Lower lobe of right lung (tissue), 2 donors: ENCODE measurements around the gene TRAPPC12. TPM values are rescaled to one million over a fixed set of nuclear protein-coding genes. Genes with fewer than 3 reads are reported as not detected.

Experiments
- ATAC-seq, 2 donors: fragments of 200-7000 bp; cut with Tn5 transposase; one replicate each; pipeline ENCODE4 v1.9.1; 2020 to 2022; ENCODE audit warnings: mild to moderate bottlenecking in 2 of 2, moderate library complexity in 2 of 2
- DNase-seq: peaks from one replicate; pipeline ENCODE4 v3.0.0-alpha.2; 2020
- H3K27ac ChIP-seq: fragments of 200-600 bp; one replicate; pipeline ENCODE4 v1.8.0; 2022
- H3K27me3 ChIP-seq: fragments of 200-600 bp; one replicate; pipeline ENCODE4 v1.8.0; 2022; ENCODE audit warnings: low read depth
- H3K36me3 ChIP-seq: fragments of 200-600 bp; one replicate; pipeline ENCODE4 v1.8.0; 2022; ENCODE audit warnings: mild to moderate bottlenecking
- H3K4me1 ChIP-seq: fragments of 200-600 bp; one replicate; pipeline ENCODE4 v1.8.0; 2022
- H3K4me3 ChIP-seq: fragments of 200-600 bp; one replicate; pipeline ENCODE4 v1.8.0; 2022; ENCODE audit warnings: mild to moderate bottlenecking
- H3K9me3 ChIP-seq: fragments of 200-600 bp; one replicate; pipeline ENCODE4 v1.8.0; 2022
- intact Hi-C: fragments of 100-400 bp; cut with DNase I; formaldehyde crosslinking; loops from one replicate; pipeline ENCODE4 v1.11.0; 2022
- total RNA-seq: library from RNA; stranded (reverse); fragmentation: NEBNext Ultra II Directional; extraction: Animal tissue kit (Norgen Biotek cat#: 25700); gene quantifications from one replicate; pipeline ENCODE4 v1.2.1, GENCODE V29; 2021
- TF ChIP-seq, protein P1 (sequence below): fragments of 200-600 bp; IDR thresholded peaks from one replicate; pipeline ENCODE4 v1.8.0; 2022; ENCODE audit warnings: antibody characterized with exemption, mild to moderate bottlenecking
- donor health status: DM: no; HTN: yes; CAD: no; lungs with severe emphysema.

The TRAPPC12 gene
- total RNA-seq, 1 donor from 2014 or later: 93.8 TPM

- no peaks in the 10 kb centered on the region for H3K9me3 ChIP-seq
- peak overlapping the region; percentile 100 for H3K27ac ChIP-seq
- peaks cover 15% of the 10 kb centered on the region for H3K36me3 ChIP-seq
- no peaks in the 10 kb centered on the region for H3K27me3 ChIP-seq
- DNase-seq (peak; percentile 98), ATAC-seq (peak; percentile 97)
- H3K4me1 ChIP-seq: peaks cover 41% of the 10 kb centered on the region
- intact Hi-C loops: no loop called here
- H3K4me3 ChIP-seq: peak overlapping the region; percentile 87
- TF ChIP-seq, protein P1, sequence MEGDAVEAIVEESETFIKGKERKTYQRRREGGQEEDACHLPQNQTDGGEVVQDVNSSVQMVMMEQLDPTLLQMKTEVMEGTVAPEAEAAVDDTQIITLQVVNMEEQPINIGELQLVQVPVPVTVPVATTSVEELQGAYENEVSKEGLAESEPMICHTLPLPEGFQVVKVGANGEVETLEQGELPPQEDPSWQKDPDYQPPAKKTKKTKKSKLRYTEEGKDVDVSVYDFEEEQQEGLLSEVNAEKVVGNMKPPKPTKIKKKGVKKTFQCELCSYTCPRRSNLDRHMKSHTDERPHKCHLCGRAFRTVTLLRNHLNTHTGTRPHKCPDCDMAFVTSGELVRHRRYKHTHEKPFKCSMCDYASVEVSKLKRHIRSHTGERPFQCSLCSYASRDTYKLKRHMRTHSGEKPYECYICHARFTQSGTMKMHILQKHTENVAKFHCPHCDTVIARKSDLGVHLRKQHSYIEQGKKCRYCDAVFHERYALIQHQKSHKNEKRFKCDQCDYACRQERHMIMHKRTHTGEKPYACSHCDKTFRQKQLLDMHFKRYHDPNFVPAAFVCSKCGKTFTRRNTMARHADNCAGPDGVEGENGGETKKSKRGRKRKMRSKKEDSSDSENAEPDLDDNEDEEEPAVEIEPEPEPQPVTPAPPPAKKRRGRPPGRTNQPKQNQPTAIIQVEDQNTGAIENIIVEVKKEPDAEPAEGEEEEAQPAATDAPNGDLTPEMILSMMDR: no peak
Measured at GRCh38 chr2:3518496-3519254, 139.2 kb downstream of the TRAPPC12 start.

DNA sequence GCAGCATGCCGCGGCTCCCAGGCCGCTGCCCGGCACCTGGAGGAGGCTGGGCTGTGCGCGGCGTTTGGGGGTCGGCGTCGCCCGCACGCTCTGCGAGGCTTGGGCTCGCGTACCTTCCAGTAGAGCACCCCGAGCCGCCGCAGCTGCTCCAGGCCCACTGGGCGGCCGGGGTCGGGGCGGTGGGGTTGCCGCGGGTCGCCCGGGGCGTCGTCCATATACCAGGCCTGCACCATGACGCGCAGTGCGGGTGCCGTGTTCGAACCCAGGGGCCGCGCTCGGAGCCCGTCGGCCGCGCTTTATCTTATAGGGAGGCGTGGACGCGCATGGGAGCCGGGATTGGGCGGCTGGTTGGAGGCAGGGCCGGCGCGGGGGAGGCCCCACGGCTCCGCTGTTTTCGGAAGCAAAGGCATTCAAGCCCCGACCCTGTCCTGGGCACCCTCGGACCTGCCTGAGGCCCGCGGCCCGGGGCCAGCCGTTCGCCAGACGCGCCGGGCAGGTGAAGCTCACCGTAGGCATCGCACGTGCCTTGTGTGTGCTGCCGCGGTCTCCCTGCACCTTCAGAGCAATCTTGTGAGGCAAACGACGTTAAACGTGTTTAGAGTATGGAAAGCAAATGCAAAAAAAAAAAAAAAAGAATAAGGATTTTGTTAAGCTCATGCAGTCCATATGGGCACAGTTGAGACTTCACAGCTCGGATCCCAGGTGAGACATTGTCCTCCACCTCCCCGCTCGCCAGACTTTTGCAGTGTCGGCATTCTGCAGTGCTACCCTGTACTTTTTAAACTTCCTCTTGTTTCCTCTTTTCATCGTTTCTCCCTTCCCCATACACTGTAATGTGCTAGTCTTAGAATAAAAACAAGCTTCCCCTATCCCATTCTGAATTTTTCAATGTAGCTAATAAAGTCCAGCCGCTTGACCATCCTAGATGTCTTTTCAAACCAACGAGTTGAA is 140.0 kb downstream of the TRAPPC12 start, which contains the start of gene ADI1:
TSS of gene ADI1 (minus strand) at position 277 of the 951 bp plus-strand sequence. CDS start at position 233, 44 bp downstream.
- TF ChIP-seq, protein P1: no peak
- Histone ChIP-seq H3K36me3 (peaks cover 11% of the 10 kb centered on the region), H3K9me3 (no peaks in the 10 kb centered on the region), H3K4me1 (peaks cover 50% of the 10 kb centered on the region), H3K27me3 (no peaks in the 10 kb centered on the region), H3K4me3 (peak within 1 kb of the TSS; percentile 87), H3K27ac (peak within 1 kb of the TSS; percentile 100)
- ATAC-seq (peak; percentile 90 to 92), DNase-seq (peak; percentile 93)
- intact Hi-C loops: no loop called here

GRCh38 chr2:3520591-3520990 is 141.1 kb downstream of the TRAPPC12 start:
- TF ChIP-seq, protein P1: no peak
- ATAC-seq (no peak), DNase-seq (no peak)
- Histone ChIP-seq H3K4me1 (peaks cover 59% of the 10 kb centered on the region), H3K27ac (no peak overlapping the region), H3K9me3 (no peaks in the 10 kb centered on the region), H3K27me3 (no peaks in the 10 kb centered on the region), H3K36me3 (peaks cover 11% of the 10 kb centered on the region), H3K4me3 (peak overlapping the region; percentile 87)
- intact Hi-C loops: no loop called here

- DNase-seq (no peak), ATAC-seq (no peak)
- H3K36me3 ChIP-seq: no peaks in the 10 kb centered on the region
- TF ChIP-seq, protein P1: no peak
- intact Hi-C loops: no loop called here
- H3K27ac ChIP-seq: peak overlapping the region; percentile 53
- H3K4me1 ChIP-seq: peaks cover 52% of the 10 kb centered on the region
- H3K9me3 ChIP-seq: no peaks in the 10 kb centered on the region
- H3K27me3 ChIP-seq: no peaks in the 10 kb centered on the region
- peak overlapping the region; percentile 9 for H3K4me3 ChIP-seq
Measured at GRCh38 chr2:3522961-3523421, 143.5 kb downstream of the TRAPPC12 start.

DNA sequence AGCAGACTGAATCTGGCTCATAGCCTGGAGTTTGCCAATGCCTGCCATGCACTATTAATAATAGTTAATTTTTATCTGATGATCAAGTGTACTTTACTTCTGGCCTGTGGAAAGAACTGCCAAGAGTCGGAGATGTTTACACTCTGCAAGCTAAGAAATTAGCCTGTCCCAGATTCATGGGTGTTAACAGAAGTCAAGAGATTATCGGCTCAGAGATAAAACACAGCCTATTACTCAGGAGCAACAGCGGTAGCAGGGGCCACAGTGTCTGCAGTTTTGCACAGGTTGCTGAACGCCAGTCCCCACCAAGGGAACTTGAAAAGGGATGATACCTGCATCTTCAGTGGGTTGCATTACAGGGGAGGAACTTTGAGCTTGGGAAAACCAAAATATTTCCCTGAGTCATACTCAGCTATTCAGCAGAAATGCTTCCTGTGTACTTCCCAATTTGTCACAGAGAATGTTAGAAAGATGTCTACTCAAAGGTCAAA is 144.1 kb downstream of the TRAPPC12 start:
- DNase-seq: no peak
- intact Hi-C loops: no loop called here
- H3K9me3 ChIP-seq: no peaks in the 10 kb centered on the region
- no peak for ATAC-seq
- H3K27me3 ChIP-seq: no peaks in the 10 kb centered on the region
- H3K27ac ChIP-seq: peak overlapping the region; percentile 53
- TF ChIP-seq, protein P1: no peak
- H3K4me1 ChIP-seq: peaks cover 47% of the 10 kb centered on the region
- no peaks in the 10 kb centered on the region for H3K36me3 ChIP-seq
- peak overlapping the region; percentile 9 for H3K4me3 ChIP-seq
